HL-60/S4 treated with phorbol 12-myristate 13-acetate at 8.2 ng/mL for 4 days and 3 days (cell line): ENCODE data around the gene MINK1.
"Not testable (repeated sequence)": the region's sequence is repeated elsewhere in the genome, so short reads cannot be mapped to it uniquely, and the experiment has no call there.

Experiments used
- in situ Hi-C: fragments of 300-500 bp; cut with MboI; formaldehyde crosslinking; loops from 2 replicates; pipeline ENCODE4 v1.15.0; 2022; ENCODE audit warnings: low sequenced_read_pairs

The MINK1 gene

DNA sequence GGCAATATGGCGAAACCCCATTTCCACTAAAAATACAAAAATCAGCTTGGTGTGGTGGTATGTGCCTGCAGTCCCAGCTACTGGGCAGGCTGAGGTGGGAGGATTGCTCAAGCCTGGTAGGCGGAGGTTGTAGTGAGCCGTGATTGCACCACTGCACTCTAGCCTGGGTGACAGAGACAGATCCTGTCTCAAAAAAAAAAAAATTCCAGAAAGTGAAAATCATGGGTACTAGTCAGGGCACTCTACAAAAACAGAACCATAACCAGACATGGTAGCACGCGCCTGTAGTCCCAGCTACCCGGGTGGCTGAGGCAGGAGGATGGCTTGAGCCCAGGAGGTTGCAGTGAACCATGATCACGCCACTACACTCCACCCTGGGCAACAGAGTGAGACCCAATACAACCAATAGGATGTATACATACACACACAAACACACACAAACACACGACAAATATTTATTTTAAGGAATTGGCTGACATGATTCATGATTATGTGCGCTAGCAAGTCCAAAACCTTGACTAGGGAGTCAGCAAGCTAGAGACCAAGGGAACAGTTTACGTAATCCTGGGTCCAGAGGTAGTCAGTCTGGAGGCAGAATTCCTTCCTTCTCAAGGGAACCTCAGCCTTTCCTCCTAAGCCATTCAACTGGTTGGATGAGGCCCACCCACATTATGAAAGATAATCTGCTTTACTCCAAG, 87.4 kb downstream of the MINK1 start:
- in situ Hi-C loops: no loop called here

DNA sequence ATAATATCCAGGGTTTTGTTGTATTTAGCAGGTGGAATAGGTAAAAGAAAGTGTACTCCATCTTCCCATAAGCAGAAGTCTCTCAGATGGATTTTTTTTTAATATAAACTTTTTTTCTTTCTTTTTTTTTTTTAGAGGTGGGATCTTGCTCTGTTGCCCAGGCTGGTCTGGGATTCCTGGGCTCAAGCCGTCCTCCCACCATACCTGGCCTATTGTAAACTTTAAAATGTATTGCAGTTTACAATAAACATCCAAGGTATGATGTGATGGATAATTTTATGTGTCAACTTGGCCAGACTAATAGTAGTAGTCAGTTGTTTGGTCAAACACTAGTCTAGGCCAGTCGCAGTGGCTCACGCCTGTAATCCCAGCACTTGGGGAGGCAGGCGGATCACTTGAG, 88.2 kb downstream of the MINK1 start:
- in situ Hi-C loops: no loop called here

DNA sequence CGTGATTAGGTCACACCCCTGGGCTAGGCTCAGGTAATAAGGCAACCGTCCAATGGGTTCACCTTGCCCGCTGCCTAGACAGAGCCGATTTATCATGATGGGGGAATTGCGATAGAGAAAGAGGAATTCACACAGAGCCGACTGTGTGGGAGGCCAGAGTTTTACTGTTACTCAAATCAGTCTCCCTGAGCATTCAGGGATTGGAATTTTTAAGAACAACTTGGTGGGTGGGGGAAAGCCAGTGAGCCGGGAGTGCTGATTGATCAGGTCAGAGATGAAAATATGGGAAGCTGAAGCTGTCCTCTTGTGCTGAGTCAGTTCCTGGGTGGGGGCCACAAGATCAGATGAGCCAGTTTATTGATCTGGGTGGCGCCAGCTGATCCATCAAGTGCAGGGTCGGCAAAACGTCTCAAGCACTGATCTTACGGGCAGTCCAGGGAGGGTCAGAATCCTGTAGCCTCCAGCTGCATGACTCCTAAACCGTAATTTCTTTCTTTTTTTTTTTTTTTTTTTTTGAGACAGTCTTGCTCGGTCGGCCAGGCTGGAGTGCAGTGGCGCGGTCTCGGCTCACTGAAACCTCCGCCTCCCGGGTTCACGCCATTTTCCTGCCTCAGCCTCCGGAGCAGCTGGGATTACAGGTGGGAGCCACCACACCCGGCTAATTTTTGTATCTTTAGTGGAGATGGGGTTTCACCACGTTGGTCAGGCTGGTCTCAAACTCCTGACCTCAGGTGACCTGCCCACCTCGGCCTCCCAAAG, 93.6 kb downstream of the MINK1 start:
- in situ Hi-C loops: not testable (repeated sequence)

DNA sequence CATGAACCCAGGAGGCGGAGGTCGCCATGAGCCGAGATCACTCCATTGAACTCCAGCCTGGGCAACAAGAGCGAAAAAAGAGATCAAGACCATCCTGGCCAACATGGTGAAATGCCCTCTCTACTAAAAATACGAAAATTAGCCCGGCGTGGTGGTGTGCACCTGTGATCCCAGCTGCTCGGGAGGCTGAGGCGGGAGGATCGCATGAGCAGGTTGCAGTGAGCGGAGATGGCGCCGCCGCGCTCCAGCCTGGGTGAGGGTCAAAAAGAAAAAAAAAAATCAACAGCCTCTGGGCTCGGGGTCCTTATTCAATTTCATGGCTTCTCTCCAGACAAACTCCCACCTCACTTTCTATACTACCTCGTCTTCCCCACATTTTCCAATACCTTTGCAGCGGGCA, 95.7 kb downstream of the MINK1 start:
- in situ Hi-C loops: no loop called here

DNA sequence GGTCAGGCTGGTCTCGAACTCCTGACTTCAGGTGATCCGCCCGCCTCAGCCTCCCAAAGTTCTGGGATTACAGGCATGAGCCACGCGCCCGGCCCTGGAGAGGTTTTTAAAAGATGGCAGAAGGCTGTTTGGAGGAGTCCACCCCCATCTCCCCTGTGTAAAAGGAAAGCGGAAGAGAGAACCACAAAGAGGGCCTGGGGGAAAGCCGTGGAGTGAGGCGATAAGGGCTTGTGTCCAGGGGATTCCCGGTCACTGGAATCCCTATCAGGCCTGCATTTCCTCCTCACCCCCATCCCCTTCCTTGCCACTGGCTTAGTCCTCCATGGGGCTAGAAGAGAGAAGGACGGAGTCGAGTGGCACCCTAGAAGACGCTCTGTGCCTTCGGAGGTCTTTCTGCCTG, 98.8 kb downstream of the MINK1 start, which contains the start of gene GP1BA:
Gene GP1BA (plus strand): TSS at position 315 of the 400 bp plus-strand sequence. CDS start 328 bp downstream, outside the sequence.
- in situ Hi-C loops: no loop called here

DNA sequence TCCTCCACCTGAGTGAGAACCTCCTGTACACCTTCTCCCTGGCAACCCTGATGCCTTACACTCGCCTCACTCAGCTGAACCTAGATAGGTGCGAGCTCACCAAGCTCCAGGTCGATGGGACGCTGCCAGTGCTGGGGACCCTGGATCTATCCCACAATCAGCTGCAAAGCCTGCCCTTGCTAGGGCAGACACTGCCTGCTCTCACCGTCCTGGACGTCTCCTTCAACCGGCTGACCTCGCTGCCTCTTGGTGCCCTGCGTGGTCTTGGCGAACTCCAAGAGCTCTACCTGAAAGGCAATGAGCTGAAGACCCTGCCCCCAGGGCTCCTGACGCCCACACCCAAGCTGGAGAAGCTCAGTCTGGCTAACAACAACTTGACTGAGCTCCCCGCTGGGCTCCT, 99.6 kb downstream of the MINK1 start:
- in situ Hi-C loops: no loop called here

DNA sequence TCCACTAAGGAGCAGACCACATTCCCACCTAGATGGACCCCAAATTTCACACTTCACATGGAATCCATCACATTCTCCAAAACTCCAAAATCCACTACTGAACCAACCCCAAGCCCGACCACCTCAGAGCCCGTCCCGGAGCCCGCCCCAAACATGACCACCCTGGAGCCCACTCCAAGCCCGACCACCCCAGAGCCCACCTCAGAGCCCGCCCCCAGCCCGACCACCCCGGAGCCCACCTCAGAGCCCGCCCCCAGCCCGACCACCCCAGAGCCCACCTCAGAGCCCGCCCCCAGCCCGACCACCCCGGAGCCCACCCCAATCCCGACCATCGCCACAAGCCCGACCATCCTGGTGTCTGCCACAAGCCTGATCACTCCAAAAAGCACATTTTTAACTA, 100.5 kb downstream of the MINK1 start:
- in situ Hi-C loops: no loop called here

DNA sequence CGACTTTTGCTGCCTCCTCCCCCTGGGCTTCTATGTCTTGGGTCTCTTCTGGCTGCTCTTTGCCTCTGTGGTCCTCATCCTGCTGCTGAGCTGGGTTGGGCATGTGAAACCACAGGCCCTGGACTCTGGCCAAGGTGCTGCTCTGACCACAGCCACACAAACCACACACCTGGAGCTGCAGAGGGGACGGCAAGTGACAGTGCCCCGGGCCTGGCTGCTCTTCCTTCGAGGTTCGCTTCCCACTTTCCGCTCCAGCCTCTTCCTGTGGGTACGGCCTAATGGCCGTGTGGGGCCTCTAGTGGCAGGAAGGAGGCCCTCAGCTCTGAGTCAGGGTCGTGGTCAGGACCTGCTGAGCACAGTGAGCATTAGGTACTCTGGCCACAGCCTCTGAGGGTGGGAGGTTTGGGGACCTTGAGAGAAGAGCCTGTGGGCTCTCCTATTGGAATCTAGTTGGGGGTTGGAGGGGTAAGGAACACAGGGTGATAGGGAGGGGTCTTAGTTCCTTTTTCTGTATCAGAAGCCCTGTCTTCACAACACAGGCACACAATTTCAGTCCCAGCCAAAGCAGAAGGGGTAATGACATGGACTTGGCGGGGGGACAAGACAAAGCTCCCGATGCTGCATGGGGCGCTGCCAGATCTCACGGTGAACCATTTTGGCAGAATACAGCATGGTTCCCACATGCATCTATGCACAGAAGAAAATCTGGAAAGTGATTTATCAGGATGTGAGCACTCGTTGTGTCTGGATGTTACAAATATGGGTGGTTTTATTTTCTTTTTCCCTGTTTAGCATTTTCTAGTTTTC, 101.2 kb downstream of the MINK1 start:
- in situ Hi-C loops: no loop called here

DNA sequence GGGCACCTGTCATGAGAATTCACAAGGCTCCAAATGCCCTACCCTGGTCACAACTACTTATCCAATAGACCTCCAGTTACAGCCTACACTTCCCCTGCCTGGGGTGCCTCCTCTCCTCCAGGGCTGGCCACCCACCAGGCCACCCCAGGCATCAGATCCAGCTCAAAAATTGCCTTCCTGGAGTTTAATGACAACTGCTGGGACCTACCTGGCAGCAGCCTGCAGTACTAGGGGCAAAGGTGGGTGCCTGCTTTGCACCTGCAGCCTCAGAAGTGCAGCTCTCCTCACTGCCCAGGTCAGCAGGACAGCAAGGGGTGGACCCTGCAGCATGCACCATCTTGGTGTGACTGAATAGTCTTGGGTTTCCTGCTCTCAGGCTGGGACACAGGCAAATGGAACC, 102.5 kb downstream of the MINK1 start:
- in situ Hi-C loops: no loop called here

DNA sequence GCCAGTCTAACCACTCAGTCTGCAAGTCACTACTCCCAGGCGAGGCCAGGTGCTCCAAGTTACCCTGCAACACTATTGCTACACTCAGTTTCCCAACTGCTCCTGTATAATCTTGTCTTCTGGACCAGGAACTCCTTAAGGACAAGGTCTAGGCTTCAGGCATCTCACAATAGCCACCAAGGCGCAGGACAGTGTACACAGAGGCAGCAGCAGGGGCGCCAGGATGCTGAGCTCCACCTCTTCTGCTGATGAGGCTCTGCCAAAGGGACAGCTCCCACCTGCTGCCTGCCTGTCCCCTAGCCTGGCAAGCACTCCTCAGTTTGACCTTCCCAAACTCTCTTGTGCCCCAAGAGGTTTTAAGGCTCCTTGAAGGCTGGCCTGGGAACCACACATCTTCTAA, 103.3 kb downstream of the MINK1 start:
- in situ Hi-C loops: no loop called here

DNA sequence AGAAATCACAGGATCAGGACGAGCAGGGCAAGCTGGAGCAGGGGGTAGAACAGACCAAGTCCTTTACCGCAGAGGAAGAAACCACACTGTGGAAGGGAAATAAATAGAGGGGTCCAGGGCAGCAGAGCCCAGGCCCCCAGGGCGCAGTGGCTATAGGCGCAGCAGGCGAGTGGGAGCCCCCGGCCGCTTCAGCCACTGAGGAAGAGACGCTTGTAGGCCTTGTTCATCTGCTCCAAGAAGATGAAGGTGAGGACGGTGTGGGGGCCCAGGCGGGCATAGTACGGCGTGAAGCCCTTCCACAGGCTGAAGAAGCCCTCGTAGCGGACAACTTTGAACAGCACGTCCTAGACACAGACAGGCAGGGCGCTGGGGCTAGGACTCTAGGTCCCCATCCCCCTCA, 104.4 kb downstream of the MINK1 start:
- in situ Hi-C loops: no loop called here

DNA sequence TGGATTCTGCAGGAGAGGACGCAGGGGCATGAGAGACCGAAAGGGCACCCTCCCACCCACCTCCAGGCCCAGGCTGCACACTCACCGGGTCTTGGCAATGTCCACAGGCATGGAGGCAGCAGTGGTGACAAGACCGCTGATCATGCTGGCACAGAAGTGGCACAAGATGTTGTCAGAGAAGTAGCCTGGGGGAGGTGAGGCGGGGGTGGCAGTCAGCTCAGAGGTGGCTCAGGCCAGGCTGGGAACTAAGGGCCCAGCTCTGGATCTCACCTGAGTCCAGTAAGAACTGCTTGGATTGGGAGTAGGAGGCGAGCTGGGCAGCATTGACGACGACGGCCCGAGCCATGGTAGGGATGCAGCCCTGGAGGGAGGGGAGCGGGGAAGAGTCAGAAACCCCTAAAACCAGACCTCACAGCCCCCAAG, 104.9 kb downstream of the MINK1 start:
- in situ Hi-C loops: no loop called here

DNA sequence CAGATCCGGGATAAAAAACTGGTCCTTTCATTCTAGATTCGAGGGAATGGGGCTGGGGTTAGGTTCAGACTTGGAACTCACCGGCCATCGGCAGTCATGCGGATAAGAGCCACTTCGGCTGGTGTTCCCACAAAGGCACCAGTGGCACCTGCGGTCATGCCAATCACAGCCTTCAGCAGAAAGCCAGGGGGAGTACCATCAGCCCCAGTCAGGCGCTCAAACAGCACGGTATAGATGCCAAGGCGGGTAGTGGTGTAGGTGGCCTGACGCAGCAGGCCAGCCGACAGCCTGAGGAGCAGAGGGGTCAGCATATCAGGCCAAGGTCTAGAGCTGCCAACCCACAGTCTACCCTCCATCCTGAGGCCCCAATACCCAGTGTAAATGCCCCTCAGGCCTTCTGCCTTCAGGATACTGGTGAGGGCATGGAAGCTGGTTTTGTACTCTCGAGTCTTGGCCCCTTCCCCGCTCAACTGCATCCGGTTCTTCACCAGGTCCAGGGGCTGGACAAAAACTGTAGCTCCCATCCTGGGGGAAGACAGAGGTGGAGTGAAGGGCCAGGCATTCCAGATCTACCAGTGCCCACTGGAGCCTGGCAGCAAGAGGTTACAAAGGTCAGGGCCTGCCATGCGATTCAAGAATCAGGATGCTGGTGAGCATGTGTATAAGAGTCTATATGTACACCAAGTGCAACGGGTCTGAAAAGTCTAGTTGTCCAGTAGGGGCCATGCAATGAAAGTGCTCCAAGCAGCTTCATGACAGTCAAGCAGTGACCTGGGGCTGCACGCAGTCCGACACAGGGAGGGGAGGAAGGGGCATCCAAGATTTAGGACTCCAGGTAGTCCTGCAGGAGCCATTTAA, 105.8 kb downstream of the MINK1 start:
- in situ Hi-C loops: no loop called here

DNA sequence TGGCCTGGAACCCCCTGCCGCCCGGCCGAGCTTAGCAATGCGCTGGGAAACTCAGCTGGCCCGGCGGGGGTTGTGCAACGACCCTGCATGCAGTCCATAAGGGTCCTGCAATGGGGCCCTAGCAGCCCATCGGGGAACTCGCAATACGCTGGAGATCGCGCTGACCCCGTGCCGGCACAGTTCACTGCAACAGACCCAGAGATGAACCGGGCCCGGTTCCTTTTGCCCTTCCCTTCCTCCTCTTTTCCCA, 106.3 kb downstream of the MINK1 start:
- in situ Hi-C loops: no loop called here

DNA sequence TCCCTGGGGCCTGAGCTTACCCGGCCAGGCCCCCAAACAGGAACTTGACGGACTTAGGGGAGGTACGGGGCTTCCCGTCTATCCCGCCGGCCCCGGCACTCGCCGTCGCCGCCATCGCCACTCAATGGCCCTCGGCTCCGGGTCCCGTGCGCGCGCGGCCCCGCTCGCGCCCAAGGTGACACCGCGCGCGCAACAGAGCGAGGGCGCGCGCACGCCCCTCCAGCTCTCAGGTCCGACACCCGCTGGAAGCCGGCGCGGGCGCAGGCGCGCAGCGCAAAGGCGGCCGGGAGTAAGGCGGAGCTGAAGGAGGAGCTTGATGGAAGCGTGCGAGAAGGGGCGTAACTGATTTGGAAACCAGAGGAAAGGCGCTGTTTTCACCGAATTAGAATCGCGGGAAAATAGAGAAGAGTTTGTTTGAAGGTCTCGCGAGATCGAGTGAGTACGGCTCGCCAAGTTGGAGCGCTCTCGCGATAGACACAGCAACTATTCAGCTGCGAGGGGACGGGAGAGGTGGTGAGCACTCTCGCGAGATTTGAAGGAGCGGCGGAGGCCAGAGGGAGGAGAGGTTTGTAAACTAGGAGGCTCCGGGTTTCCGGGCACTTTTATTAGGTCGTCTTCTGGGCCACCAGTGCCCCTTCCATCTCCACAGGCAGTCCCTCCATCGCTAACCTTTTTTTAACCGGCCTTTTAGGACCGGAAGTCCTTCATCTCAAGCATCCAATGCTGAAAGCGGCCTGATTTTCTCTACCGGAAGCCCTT, 106.8 kb downstream of the MINK1 start, which contains the start of the genes RNF167 and SLC25A11:
Gene RNF167 (plus strand): TSS at position 473 of the 759 bp plus-strand sequence. CDS start 642 bp downstream, outside the sequence.
Gene SLC25A11 (minus strand): TSS at position 251 of the 759 bp plus-strand sequence. CDS start 136 bp downstream, at position 115.
- in situ Hi-C loops: no loop called here

DNA sequence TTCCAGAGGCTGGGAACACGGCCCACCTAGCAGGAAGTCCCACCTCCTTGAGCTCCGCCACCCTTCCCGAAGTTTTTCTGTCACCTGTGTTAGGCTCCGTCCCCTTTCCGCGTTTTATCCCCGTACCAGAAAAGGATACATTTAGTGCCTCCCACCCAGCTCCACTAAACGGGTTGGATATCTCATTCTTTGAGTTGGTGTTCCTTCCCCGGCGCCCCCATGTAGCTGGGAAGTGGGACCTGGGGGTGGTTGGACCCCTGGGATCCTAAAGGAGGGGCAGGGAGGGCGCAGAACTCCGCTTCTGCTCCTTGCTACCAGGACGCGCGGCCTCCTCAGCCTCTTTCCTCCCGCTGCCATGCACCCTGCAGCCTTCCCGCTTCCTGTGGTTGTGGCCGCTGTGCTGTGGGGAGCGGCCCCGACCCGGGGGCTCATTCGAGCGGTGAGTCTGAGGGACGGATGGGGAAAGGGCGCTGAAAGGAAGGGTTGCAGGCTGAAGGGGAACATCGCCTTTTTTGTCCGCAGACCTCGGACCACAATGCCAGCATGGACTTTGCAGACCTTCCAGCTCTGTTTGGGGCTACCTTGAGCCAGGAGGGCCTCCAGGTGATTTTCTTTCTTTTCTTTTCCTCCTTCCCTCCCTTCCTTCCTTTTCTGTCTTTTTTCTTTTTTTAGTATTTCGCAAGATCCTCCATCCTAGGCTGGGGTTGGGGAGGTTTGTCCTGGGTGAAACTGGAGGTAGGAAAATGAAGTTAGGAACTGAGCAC, 107.6 kb downstream of the MINK1 start:
- in situ Hi-C loops: no loop called here

DNA sequence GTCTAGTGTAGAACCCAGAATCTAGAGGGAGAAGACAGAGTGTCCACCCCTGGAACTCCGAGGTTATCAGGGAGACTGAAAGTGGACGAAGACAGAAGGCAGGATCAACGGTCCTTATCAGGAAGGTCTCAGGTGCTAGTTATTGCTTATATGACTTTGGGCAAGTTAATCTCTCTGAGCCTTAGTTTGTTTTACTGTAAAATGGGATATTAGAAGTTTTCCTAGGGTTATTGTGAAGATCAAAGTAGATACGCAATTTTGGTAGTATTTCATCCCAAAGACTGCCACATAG, 108.1 kb downstream of the MINK1 start:
- in situ Hi-C loops: no loop called here

DNA sequence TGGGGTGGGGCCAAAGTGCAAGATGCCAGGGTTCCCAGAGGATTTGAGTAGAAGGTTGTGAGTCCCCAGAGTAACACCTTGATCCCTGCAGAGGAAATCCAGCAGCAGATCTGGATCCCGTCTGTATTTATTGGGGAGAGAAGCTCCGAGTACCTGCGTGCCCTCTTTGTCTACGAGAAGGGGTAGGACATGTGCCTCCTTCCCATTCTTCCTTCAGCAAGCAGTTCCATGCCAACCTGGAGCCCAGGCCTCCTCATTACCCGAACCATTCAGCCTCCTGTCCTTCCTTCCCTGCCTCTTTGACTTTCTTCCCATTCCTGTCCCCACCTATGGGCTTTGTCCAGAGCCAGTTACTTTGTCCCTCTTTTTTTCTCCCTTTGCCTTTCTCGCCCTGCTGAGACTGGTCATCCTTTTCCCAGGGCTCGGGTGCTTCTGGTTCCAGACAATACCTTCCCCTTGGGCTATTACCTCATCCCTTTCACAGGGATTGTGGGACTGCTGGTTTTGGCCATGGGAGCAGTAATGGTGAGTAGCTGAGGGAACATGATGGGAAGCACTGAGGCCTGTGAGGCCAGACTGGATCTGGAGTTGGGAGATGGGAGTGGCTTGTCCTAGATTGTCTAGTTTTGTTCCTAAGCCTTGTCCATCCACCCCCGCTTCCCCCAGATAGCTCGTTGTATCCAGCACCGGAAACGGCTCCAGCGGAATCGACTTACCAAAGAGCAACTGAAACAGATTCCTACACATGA, 109.8 kb downstream of the MINK1 start:
- in situ Hi-C loops: no loop called here

DNA sequence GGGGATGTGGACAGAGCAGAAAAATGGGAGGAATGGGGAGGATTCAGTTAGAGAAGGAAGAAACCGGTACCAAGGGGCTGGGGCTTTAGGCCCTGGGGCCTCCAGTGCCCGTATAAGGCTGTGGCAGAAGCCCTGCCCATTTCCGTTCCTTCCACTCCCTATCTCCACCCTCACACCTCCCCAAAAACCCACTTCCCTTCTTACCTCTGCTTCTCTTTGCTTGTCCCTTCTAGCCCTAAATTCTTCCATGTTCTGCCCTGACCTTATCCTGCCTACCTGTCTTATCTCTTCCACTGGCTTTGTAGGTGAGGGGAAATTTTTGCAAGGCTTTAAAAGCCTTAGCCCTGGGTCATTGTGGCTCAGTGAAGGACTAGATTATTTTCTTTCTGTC, 111.0 kb downstream of the MINK1 start:
- in situ Hi-C loops: no loop called here
